ENCODE measurements around the gene SLC16A6.

The SLC16A6 gene

GRCh38 chr17:68249354-68249765 lies 41.6 kb downstream of the SLC16A6 start:
- ChIA-PET POLR2A (no interaction called here), CTCF (interaction anchor here (0.7 to 4.9 kb wide), 9 partner anchors 12 to 365 kb away, joined by 3 to 18 read pairs (median 4); no protein-coding TSS in a partner anchor)
- no peak for TF ChIP-seq CTCF (IDR thresholded peaks at IDR 0.05; ENCODE audit: control extremely low read depth, extremely low read depth, low read depth, missing control alignments)
- no peak for DNase-seq (ENCODE audit: extremely low spot score)

- DNase-seq (ENCODE audit: extremely low spot score): no peak
- POLR2A ChIA-PET: no interaction called here
- CTCF ChIA-PET: interaction anchor here (0.7 to 4.9 kb wide), 12 partner anchors 12 to 365 kb away, joined by 3 to 18 read pairs (median 6); no protein-coding TSS in a partner anchor
- TF ChIP-seq CTCF (IDR thresholded peaks at IDR 0.05; ENCODE audit: control extremely low read depth, extremely low read depth, low read depth, missing control alignments): no peak
Observed at GRCh38 chr17:68248891-68249290, 42.0 kb downstream of the SLC16A6 start.

GRCh38 chr17:68248199-68248825 lies 42.6 kb downstream of the SLC16A6 start:
- CTCF ChIA-PET: interaction anchor here (1.1 to 4.9 kb wide), 12 partner anchors 11 to 216 kb away, joined by 3 to 18 read pairs (median 6); no protein-coding TSS in a partner anchor
- POLR2A ChIA-PET: interaction anchor here (1.0 to 1.5 kb wide), 2 partner anchors 9 to 10 kb away, joined by 3 to 4 read pairs; no protein-coding TSS in a partner anchor

GRCh38 chr17:68247445-68248198 lies 43.3 kb downstream of the SLC16A6 start, which contains the start of gene AMZ2:
Gene AMZ2 (plus strand): TSS chr17:68248043. CDS start chr17:68250188, 2,145 bp downstream.
- CTCF ChIA-PET: interaction anchor here (1.2 to 4.9 kb wide), 9 partner anchors 11 to 217 kb away, joined by 3 to 18 read pairs (median 6); no protein-coding TSS in a partner anchor
- no peak for TF ChIP-seq CTCF (IDR thresholded peaks at IDR 0.05; ENCODE audit: control extremely low read depth, extremely low read depth, low read depth, missing control alignments)
- POLR2A ChIA-PET: interaction anchor here (0.6 to 1.5 kb wide), 6 partner anchors 9 to 1001 kb away, joined by 3 to 5 read pairs (median 4); partner anchors contain the start of genes ARSG, SLC16A6 and WIPI1
- DNase-seq (ENCODE audit: extremely low spot score): peak; percentile 95

More at GRCh38 chr17:68248199-68248825, 42.6 kb downstream of the SLC16A6 start:
- no peak for DNase-seq (ENCODE audit: extremely low spot score)
- TF ChIP-seq CTCF (IDR thresholded peaks at IDR 0.05; ENCODE audit: control extremely low read depth, extremely low read depth, low read depth, missing control alignments): no peak

- TF ChIP-seq CTCF (IDR thresholded peaks at IDR 0.05; ENCODE audit: control extremely low read depth, extremely low read depth, low read depth, missing control alignments): no peak
- ChIA-PET CTCF (interaction anchor here (1.4 to 4.9 kb wide), 6 partner anchors 12 to 218 kb away, joined by 3 to 18 read pairs (median 12); no protein-coding TSS in a partner anchor), POLR2A (interaction anchor here (1.5 kb wide), 1 partner anchor 9 kb away, joined by 4 read pairs; no protein-coding TSS in a partner anchor)
- DNase-seq (ENCODE audit: extremely low spot score): no peak
Observed at GRCh38 chr17:68246271-68247028, 44.5 kb downstream of the SLC16A6 start.
